Breast epithelium (tissue), 4 donors: ENCODE data around the gene KIF9. TPM values are rescaled to one million over a fixed set of nuclear protein-coding genes. Genes with fewer than 3 reads are reported as not detected.
A peak's percentile ranks its signal among the peaks of the same experiment; 100 is the strongest.

ENCODE experiments used
- DNase-seq, 2 donors: peaks; one replicate each; pipeline ENCODE4 v3.0.0-alpha.2; 2019; ENCODE audit warnings: low spot score in 2 of 2
- H3K27ac ChIP-seq, 2 donors: fragments of 200-600 bp; sonication (generic) in 1 of 2; one replicate each; pipeline ENCODE4 v1.5.1; 2016 to 2019; ENCODE audit warnings: mild to moderate bottlenecking in 1 of 2
- H3K27me3 ChIP-seq, 2 donors: fragments of 200-600 bp; sonication (generic) in 1 of 2; one replicate each; pipeline versions ENCODE4 v1.5.1 to v1.6.0; 2017 to 2019; ENCODE audit warnings: control low read depth in 1 of 2, mild to moderate bottlenecking in 1 of 2
- H3K36me3 ChIP-seq: fragments of 200-600 bp; one replicate; pipeline ENCODE4 v1.5.1; 2019
- H3K4me1 ChIP-seq, 2 donors: fragments of 200-600 bp; sonication (generic); one replicate each; pipeline ENCODE4 v1.5.1; 2016 to 2019; ENCODE audit warnings: control low read depth in 1 of 2
- H3K4me3 ChIP-seq, 3 donors: fragments of 200-600 bp; sonication (generic); 1 replicate in 2 of 3; 2 replicates in 1 of 3; pipeline ENCODE4 v1.5.1; 2016 to 2019; ENCODE audit warnings: mild to moderate bottlenecking in 3 of 3, moderate library complexity in 2 of 3
- H3K9me3 ChIP-seq, 2 donors: fragments of 200-600 bp; sonication (generic) in 1 of 2; one replicate each; pipeline ENCODE4 v1.5.1; 2016 to 2019; ENCODE audit warnings: control low read depth in 1 of 2
- POLR2A ChIP-seq: fragments of 450-650 bp; IDR thresholded peaks from one replicate; pipeline ENCODE4 v1.6.1; 2016; ENCODE audit warnings: antibody characterized with exemption, mild to moderate bottlenecking, moderate library complexity
- POLR2AphosphoS5 ChIP-seq, 3 donors: sonication (generic); formaldehyde crosslinking; IDR thresholded peaks; one replicate each; pipeline ENCODE4 v1.6.1; 2017; ENCODE audit warnings: antibody characterized with exemption in 3 of 3
- intact Hi-C: fragments of 100-400 bp; cut with DNase I; formaldehyde crosslinking; loops from one replicate; pipeline ENCODE4 v1.15.1; 2023; ENCODE audit warnings: low total_unique reads
- total RNA-seq, 3 donors: library from RNA; depleted of rRNA; stranded (reverse); fragments of >200 nt; gene quantifications; one replicate each; pipeline ENCODE4 v1.1.0, GENCODE V29; 2016
- TF ChIP-seq, protein P1 (sequence below), 3 donors: fragments of 450-650 bp; IDR thresholded peaks; one replicate each; pipeline ENCODE4 v1.5.1; 2016 to 2017; ENCODE audit warnings: antibody characterized with exemption in 3 of 3, mild to moderate bottlenecking in 3 of 3, moderate library complexity in 3 of 3

KIF9 gene
- total RNA-seq, 3 donors from 2014 or later = 4.5 to 10.7 (median 9.5) TPM

DNA sequence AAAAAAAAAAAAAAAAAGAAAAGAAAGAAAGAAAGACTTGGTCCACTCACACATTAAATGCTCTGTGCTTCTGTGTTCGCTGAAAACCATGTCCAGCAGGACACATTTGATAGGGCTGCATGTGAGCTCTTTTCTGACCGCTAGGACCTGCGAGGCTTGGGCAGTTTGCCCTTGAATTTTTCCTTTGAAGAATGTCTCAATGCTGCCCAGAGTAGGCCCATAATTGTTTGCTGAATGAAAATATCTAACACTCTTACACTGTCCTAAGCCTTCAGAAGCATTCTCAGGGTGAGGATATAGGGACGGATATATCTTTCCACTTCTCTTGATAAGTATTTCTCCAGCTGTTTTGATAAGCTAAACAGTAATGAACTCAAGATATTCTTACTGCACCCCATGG is 6.0 kb downstream of the KIF9 start:
- DNase-seq = no peak
- Histone ChIP-seq H3K9me3 (no peaks in the 10 kb centered on the region), H3K27me3 (no peaks in the 10 kb centered on the region), H3K4me1 (no peaks in the 10 kb centered on the region), H3K4me3 (no peak overlapping the region), H3K27ac (no peak overlapping the region), H3K36me3 (no peaks in the 10 kb centered on the region)
- intact Hi-C loops = no loop called here
- TF ChIP-seq, protein P1, sequence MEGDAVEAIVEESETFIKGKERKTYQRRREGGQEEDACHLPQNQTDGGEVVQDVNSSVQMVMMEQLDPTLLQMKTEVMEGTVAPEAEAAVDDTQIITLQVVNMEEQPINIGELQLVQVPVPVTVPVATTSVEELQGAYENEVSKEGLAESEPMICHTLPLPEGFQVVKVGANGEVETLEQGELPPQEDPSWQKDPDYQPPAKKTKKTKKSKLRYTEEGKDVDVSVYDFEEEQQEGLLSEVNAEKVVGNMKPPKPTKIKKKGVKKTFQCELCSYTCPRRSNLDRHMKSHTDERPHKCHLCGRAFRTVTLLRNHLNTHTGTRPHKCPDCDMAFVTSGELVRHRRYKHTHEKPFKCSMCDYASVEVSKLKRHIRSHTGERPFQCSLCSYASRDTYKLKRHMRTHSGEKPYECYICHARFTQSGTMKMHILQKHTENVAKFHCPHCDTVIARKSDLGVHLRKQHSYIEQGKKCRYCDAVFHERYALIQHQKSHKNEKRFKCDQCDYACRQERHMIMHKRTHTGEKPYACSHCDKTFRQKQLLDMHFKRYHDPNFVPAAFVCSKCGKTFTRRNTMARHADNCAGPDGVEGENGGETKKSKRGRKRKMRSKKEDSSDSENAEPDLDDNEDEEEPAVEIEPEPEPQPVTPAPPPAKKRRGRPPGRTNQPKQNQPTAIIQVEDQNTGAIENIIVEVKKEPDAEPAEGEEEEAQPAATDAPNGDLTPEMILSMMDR (IDR thresholded peaks at IDR 0.05) = no peak
- TF ChIP-seq POLR2AphosphoS5 (IDR thresholded peaks at IDR 0.05) (no peak), POLR2A (no peak)

DNA sequence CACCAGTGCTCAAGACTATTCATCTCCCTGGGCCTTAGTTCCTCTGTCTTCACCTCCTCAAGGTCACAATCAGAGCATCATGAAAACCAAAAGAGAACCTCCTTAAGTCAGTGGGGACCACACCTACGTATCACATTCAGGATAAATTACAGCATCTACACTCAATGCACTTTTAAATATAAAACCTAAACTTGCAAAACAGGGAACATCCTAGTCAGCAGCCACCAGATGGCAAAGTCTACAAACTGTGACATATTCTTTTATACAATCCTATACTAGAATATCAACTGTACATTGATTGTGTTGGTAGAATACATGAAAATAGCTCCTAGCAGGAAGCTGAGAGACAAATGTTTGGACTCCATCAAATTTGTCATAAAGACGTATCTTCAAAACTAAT is 7.9 kb downstream of the KIF9 start:
- no peak overlapping the region for H3K4me3 ChIP-seq
- no peak for DNase-seq
- H3K9me3 ChIP-seq = no peaks in the 10 kb centered on the region
- intact Hi-C loops = no loop called here
- no peaks in the 10 kb centered on the region for H3K36me3 ChIP-seq
- TF ChIP-seq, protein P1 (IDR thresholded peaks at IDR 0.05) = no peak
- TF ChIP-seq POLR2A (no peak), POLR2AphosphoS5 (IDR thresholded peaks at IDR 0.05) (no peak)
- no peak overlapping the region for H3K27ac ChIP-seq
- H3K4me1 ChIP-seq = no peaks in the 10 kb centered on the region
- H3K27me3 ChIP-seq = no peaks in the 10 kb centered on the region

DNA sequence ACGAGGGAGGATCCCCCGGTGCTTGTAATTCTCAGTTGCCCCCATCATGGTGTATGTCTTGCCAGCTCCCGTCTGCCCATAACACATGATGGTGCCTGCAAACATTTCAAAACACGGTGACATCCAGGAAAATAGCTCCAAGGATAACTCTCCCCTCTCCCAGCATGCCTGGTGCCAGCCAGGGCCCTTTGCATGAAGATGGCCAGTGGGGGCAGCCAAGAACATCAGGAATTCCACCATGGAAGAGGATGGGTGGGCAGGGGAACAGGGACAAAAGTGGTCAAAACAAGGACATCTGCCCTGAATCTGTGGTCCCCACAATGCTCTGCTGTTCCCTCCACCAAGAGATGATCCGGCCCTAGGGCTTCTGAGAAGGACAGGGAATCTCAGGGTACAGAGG is 9.0 kb downstream of the KIF9 start:
- H3K27me3 ChIP-seq = no peaks in the 10 kb centered on the region
- no peak for DNase-seq
- no peaks in the 10 kb centered on the region for H3K36me3 ChIP-seq
- H3K4me1 ChIP-seq = no peaks in the 10 kb centered on the region
- no peak overlapping the region for H3K4me3 ChIP-seq
- no peaks in the 10 kb centered on the region for H3K9me3 ChIP-seq
- no peak overlapping the region for H3K27ac ChIP-seq
- TF ChIP-seq POLR2AphosphoS5 (IDR thresholded peaks at IDR 0.05) (no peak), POLR2A (no peak)
- TF ChIP-seq, protein P1 (IDR thresholded peaks at IDR 0.05) = no peak
- intact Hi-C loops = no loop called here

DNA sequence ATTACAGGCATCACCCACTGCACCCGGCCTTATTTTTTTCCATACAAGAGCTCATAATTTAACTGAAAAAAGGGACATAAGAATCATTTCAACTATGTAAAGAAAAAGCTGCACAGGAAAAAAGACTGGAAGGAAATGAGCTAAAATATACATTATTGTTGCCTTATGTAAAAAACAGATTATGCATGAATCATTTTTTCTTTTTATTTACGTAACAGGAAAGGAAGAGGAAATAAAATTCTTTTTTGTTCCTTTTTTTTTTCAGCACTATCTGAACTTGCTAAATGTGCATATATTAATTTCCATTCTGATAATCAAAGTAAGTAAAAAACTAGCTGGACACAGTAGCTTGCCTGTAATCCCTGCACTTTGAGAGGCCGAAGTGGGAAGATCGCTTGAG is 12.1 kb downstream of the KIF9 start:
- DNase-seq = no peak
- Histone ChIP-seq H3K27me3 (no peaks in the 10 kb centered on the region), H3K4me1 (no peaks in the 10 kb centered on the region), H3K9me3 (no peaks in the 10 kb centered on the region), H3K4me3 (no peak overlapping the region), H3K27ac (no peak overlapping the region), H3K36me3 (no peaks in the 10 kb centered on the region)
- intact Hi-C loops = no loop called here
- TF ChIP-seq, protein P1 (IDR thresholded peaks at IDR 0.05) = no peak
- no peak for TF ChIP-seq POLR2AphosphoS5 (IDR thresholded peaks at IDR 0.05)
- no peak for TF ChIP-seq POLR2A

DNA sequence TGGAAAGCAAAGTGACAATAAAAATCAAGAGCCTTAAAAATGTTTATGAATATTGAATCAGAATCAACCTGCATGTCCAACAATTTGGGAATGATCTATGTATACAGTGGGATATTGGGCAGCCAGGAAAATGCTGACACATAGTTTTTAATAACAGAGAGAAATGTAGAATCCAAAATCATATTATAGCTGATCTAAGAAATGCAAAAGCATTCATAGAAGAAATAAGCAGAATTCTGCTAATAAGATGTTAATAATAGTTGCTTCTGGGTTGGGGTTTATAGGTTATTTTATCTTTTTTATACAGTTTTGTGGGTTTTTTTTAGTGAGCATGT is 15.1 kb downstream of the KIF9 start:
- Histone ChIP-seq H3K4me1 (no peaks in the 10 kb centered on the region), H3K27me3 (no peaks in the 10 kb centered on the region), H3K9me3 (no peaks in the 10 kb centered on the region), H3K27ac (peak overlapping the region in 1 of 2 donors; percentile 55), H3K4me3 (no peak overlapping the region), H3K36me3 (no peaks in the 10 kb centered on the region)
- no peak for TF ChIP-seq POLR2A
- TF ChIP-seq POLR2AphosphoS5 (IDR thresholded peaks at IDR 0.05) = no peak
- TF ChIP-seq, protein P1 (IDR thresholded peaks at IDR 0.05) = no peak
- intact Hi-C loops = no loop called here
- no peak for DNase-seq
